DOHH2 (cell line): ENCODE data around the gene IL10RA.

ENCODE experiments used
- H3F3A ChIP-seq: fragments of 200-600 bp; sonication (generic), shearing (Covaris generic); 2 replicates; pipeline ENCODE4 v1.6.0; 2016; ENCODE audit warnings: antibody characterized with exemption, mild to moderate bottlenecking; ENCODE audit not compliant: control insufficient read depth, insufficient read depth
- H3K27ac ChIP-seq: fragments of 200-600 bp; sonication (generic); 2 replicates; pipeline ENCODE4 v1.5.1; 2014; ENCODE audit warnings: low read depth, mild to moderate bottlenecking, low read length, moderate library complexity
- H3K27me3 ChIP-seq: fragments of 200-600 bp; sonication (generic); 2 replicates; pipeline ENCODE4 v1.6.1; 2014; ENCODE audit warnings: mild to moderate bottlenecking, low read length, mixed read lengths; ENCODE audit not compliant: control insufficient read depth
- H3K36me3 ChIP-seq: fragments of 200-600 bp; sonication (generic); 2 replicates; pipeline ENCODE4 v1.6.1; 2014; ENCODE audit warnings: mild to moderate bottlenecking, low read length, moderate library complexity, mixed read lengths; ENCODE audit not compliant: control insufficient read depth
- H3K4me1 ChIP-seq: fragments of 200-600 bp; sonication (generic); 2 replicates; pipeline ENCODE4 v1.6.1; 2014; ENCODE audit warnings: mild to moderate bottlenecking, low read length, mixed read lengths; ENCODE audit not compliant: control insufficient read depth
- H3K4me2 ChIP-seq: fragments of 200-600 bp; sonication (generic); 2 replicates; pipeline ENCODE4 v1.6.0; 2014; ENCODE audit warnings: mild to moderate bottlenecking, low read length, moderate library complexity
- H3K4me3 ChIP-seq: fragments of 200-600 bp; sonication (generic); 2 replicates; pipeline ENCODE4 v1.5.1; 2014; ENCODE audit warnings: mild to moderate bottlenecking, low read length, mixed read lengths
- H3K79me2 ChIP-seq: fragments of 200-600 bp; sonication (generic); 2 replicates; pipeline ENCODE4 v1.6.1; 2014; ENCODE audit warnings: mild to moderate bottlenecking, low read length, mixed read lengths; ENCODE audit not compliant: control insufficient read depth
- H3K9me2 ChIP-seq: fragments of 200-600 bp; sonication (generic); replicated peaks from 2 replicates; pipeline ENCODE4 v1.6.1; 2014; ENCODE audit warnings: mild to moderate bottlenecking, low read length, mixed read lengths; ENCODE audit not compliant: control insufficient read depth
- H3K9me3 ChIP-seq: fragments of 200-600 bp; sonication (generic); 2 replicates; pipeline ENCODE4 v1.6.1; 2014; ENCODE audit warnings: antibody characterized with exemption, low read length, mixed read lengths; ENCODE audit not compliant: control insufficient read depth, insufficient read depth
- H4K20me1 ChIP-seq: fragments of 200-600 bp; sonication (generic); 2 replicates; pipeline ENCODE4 v1.6.0; 2014; ENCODE audit warnings: low read depth, mild to moderate bottlenecking, antibody characterized with exemption, low read length, moderate library complexity; ENCODE audit not compliant: control insufficient read depth, insufficient read depth
- CTCF ChIP-seq: fragments of 200-600 bp; sonication (generic); IDR thresholded peaks from one replicate; pipeline ENCODE4 v1.5.1; 2014; ENCODE audit warnings: antibody characterized with exemption, mild to moderate bottlenecking, low read depth, low read length; ENCODE audit not compliant: poor library complexity, severe bottlenecking
- EZH2phosphoT487 ChIP-seq: fragments of 200-600 bp; sonication (generic); IDR thresholded peaks from 2 replicates; pipeline ENCODE4 v1.6.1; 2017; ENCODE audit warnings: borderline replicate concordance, mild to moderate bottlenecking, antibody characterized with exemption, low read length, moderate library complexity, mixed read lengths

Gene IL10RA

DNA sequence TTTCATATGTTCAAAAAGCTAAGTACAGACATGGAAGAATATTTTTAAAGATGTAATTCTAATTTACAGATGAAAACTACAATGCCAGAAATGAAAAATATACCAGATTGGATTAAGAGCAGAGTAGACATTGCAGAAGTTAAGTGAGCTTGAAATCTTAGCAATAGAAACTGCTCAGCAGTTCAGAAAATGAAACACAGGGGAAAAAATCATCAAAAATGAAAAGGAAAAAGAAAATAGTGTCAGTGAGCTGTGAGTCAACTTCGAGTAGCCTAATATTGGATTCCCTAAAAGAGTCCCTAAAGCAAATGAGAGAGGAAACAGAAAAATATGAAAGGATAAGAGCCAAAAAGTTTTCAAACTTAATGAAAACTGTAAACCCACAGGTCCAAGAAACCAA, 25.8 kb upstream of the IL10RA start:
- H3K27me3 ChIP-seq = no peaks in the 10 kb centered on the region
- no peaks in the 10 kb centered on the region; the same call in 1 of the 2 replicates for H3F3A ChIP-seq
- no peak overlapping the region for H3K4me3 ChIP-seq
- H3K4me1 ChIP-seq = peaks cover 22% of the 10 kb centered on the region
- H3K4me2 ChIP-seq = peak overlapping the region; percentile 62
- no peaks in the 10 kb centered on the region for H3K9me2 ChIP-seq
- H3K36me3 ChIP-seq = no peaks in the 10 kb centered on the region
- H4K20me1 ChIP-seq = no peaks in the 10 kb centered on the region
- H3K9me3 ChIP-seq = peaks cover 9% of the 10 kb centered on the region; the same call in 1 of the 2 replicates
- no peaks in the 10 kb centered on the region for H3K79me2 ChIP-seq
- TF ChIP-seq EZH2phosphoT487 = no peak
- TF ChIP-seq CTCF = no peak
- H3K27ac ChIP-seq = no peak overlapping the region

GRCh38 chr11:117961896-117962295, 24.3 kb upstream of the IL10RA start:
- Histone ChIP-seq H3K4me1 (peaks cover 22% of the 10 kb centered on the region), H3K27me3 (no peaks in the 10 kb centered on the region), H3K79me2 (no peaks in the 10 kb centered on the region), H3K27ac (no peak overlapping the region), H3K36me3 (no peaks in the 10 kb centered on the region), H3F3A (no peaks in the 10 kb centered on the region; the same call in 1 of the 2 replicates), H3K4me3 (no peak overlapping the region), H3K4me2 (no peak overlapping the region), H4K20me1 (no peaks in the 10 kb centered on the region), H3K9me2 (no peaks in the 10 kb centered on the region), H3K9me3 (peaks cover 9% of the 10 kb centered on the region; the same call in 1 of the 2 replicates)
- TF ChIP-seq CTCF = no peak
- no peak for TF ChIP-seq EZH2phosphoT487

DNA sequence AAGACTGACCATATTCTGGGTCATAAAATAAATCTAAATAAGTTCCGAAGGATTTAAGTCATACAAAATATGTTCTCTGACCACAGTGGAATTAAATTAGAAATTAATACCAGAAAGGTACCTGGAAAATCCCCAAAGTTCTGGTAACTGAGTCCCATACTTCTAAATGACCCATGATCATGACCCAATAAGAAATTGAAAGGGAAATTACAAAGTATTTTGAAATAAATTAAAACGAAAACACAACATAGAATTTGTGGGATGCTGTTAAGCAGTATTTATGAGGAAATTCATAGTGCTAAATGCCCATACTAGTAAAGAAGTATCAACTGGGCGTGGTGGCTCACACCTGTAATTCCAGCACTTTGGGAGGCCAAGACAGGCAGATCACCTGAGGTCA, 23.4 kb upstream of the IL10RA start:
- Histone ChIP-seq H3K4me2 (no peak overlapping the region), H3K9me3 (peaks cover 5% of the 10 kb centered on the region; the same call in 1 of the 2 replicates), H3K9me2 (no peaks in the 10 kb centered on the region), H3K27ac (no peak overlapping the region), H3K27me3 (no peaks in the 10 kb centered on the region), H3K36me3 (no peaks in the 10 kb centered on the region), H3F3A (no peaks in the 10 kb centered on the region; the same call in 1 of the 2 replicates), H4K20me1 (no peaks in the 10 kb centered on the region), H3K79me2 (no peaks in the 10 kb centered on the region), H3K4me3 (no peak overlapping the region), H3K4me1 (peaks cover 22% of the 10 kb centered on the region)
- no peak for TF ChIP-seq CTCF
- TF ChIP-seq EZH2phosphoT487 = no peak
